NCI-H187 treated with DMSO at 0.1 percent for 48 hours (cell line): Measurements from ENCODE around the gene MAST4.

Source experiments
- DNase-seq: peaks from one replicate; lab custom pipeline; 2025; lab: John Stamatoyannopoulos, UW

Gene MAST4

DNA sequence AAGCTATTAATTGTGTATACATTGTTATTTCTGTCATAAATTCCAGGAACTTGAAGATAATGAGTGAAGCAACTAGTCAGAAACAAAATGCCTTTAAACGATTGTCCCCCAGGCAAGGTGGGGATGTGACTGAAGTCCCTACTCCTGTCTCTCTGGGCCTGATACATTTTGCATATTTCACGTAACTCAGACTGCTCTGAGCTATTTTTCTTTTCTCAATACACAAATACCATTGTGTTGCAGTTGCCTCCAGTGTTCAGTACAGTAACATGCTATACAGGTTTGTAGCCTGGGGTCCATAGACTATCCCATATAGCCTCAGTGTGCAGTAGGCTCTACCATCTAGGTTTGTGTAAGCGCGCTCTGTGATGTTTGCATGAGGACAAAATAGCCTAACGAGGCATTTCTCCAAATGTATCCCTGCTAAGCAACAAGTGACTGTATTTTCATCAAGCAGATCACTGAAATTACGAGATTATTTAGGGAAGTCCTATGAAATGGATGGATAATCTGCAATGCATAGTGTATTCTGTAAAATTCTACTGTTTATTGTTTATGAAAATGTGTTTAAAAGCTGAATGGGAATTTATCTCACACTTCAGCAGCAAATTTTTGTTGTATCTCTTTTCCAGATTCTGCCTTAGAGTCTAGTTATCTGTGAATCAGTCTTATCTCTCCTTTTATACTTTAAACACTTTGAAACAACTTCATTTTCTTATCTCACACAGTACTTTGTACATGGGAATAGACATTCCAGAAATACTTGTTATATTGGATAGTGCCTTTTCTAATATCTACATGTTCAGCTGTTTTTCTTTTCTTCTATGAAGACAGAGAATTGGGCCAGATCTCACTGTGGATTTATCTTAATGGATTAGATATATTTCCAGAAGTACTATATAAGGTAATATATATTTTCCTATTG, 449.9 kb downstream of the MAST4 start:
- no peak for DNase-seq

- no peak for DNase-seq
These were observed 451.0 kb downstream of the MAST4 start for GRCh38 chr5:67047160-67047559.

GRCh38 chr5:67047616-67048015, 451.4 kb downstream of the MAST4 start:
- DNase-seq, result no peak

- DNase-seq, result no peak
These were observed 453.9 kb downstream of the MAST4 start for GRCh38 chr5:67050125-67050524.

DNA sequence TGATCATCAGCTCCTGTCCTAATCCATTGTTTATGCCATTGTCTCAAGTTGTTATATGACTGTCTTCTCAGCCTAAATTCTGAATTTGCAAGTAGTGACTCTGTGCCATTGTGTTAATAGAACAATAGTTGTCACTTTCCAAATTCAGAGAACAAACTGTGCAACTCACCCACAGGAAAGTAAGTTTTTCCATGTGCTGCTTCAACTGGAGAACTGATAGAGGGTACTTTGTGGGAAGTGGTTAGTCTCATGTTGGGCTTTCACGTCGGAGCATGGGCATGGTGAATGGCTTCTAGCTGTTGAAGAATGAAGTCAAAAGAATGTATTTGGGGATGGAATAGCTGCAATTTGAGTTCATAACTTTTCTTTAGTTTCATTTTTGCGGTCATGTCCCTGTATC, 454.4 kb downstream of the MAST4 start:
- no peak for DNase-seq

DNA sequence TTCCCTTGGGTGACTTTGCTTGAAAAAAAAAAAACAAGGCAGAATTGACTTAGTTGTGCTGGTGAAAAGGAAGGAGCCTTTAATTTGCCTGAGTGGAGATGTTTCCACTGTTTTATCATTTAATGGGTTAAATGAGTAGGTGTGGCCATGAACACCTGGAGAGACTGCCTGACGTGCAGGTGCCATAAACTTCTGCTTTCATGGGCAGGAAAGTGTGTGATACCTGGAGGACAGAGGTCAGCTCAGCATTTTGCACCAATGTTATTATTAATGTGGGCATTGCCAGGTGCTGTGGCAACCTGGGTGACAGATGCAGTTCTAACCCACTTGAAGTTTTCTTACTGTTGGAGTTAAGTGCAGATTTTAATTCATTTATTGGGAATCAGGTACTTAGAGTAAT, 455.0 kb downstream of the MAST4 start:
- DNase-seq, result no peak

GRCh38 chr5:67052034-67052433, 455.8 kb downstream of the MAST4 start:
- DNase-seq, result no peak

DNA sequence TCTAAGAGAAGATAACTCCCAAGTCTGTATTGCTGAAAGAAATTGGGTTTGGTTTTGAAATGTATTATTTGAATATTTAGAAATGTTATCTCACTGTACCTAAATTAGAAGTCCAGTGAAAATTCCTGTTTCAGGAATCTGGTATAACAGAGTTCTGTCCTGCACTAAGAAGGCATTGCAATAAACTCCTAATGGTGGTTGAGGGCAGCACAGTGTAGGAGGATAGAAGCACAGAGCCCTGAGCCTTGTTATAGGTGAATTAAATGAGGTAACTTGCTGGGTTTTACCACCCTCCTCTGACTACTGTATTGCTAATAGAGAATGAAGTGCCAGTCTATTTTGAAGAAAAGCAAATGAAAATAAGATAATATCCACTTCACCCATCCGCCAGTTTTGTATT, 457.0 kb downstream of the MAST4 start:
- no peak for DNase-seq

GRCh38 chr5:67058998-67059743, 463.0 kb downstream of the MAST4 start:
- no peak for DNase-seq

GRCh38 chr5:67059744-67060490, 463.7 kb downstream of the MAST4 start:
- DNase-seq, result no peak

DNA sequence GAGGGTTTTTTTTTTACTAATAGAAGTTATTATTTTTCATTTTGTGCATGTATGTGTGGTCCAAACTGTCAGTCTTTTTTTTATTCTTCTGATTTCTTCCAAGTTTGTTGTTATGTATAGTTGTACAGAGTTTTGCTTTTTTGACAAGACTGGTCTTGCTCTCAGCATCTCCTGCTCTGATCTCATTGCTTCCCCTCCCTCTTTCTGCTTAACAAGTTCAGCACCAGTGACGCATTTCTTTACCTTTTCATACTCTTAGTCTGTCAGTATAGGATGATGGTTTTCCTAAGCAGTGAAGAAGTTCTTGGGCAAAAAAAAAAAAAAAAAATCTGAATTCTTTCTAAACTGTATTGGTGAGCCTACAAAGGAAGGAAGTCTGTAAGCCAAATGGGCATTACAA, 465.3 kb downstream of the MAST4 start:
- DNase-seq, result no peak

DNA sequence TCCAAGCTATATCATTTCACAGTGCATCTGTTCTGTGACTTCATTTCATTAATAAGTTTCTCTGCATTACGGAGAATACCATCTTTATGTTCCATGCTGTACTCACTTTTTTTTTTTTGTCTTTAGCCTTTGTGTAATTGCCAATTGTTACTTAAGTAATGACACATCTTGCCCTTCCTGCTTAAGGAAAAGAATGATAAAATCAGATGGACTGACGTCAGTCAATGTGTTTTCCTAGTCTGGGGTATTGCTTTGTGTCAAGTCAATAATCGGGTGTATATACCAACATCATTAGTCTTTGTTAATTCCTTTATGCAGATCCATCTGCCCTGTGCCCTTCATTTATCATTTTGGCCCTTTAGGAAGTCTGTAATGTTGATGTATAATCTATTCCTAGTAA, 466.9 kb downstream of the MAST4 start:
- DNase-seq, result no peak

DNA sequence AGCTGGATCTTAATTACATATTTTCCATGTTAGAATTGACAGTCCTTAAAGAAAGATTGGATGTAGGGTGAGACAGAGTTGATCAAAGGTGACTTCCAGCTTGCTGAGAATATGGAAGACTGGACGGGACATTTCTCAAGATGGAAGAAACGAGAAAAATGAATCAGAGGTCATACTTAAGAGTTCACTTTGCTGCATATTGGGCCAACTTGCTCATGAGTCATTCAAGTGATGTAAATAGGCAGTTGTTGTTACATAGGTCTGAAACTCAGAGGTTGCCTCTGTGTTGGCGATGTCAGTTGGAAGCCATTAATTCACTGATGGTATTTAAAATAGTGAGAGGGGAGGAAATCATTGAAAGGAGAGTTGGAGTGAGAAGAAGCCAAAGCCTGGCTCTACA, 467.6 kb downstream of the MAST4 start:
- no peak for DNase-seq

DNA sequence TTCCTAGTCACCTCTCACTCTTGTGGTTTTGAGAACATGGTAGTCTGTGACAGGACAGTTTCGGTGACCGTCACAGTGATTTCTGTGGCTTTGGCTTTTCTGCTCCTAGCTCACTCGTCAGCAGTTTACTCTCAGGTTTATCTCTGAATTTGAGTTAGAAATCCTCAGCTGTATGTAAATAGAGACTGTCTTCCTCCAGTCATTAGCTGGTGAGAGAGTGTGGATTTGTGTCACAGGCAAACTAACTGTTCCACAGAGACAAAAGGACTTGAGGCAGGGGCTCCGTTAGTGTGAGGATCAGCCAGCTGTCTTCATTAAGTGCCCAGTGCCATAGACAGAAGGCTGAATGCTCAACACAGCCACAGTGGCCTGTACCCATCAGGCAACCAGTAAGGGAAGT, 469.0 kb downstream of the MAST4 start:
- DNase-seq, result peak; percentile 51

GRCh38 chr5:67065696-67066095, 469.5 kb downstream of the MAST4 start:
- DNase-seq, result no peak

- no peak for DNase-seq
These were observed 470.6 kb downstream of the MAST4 start for GRCh38 chr5:67066815-67067214.

DNA sequence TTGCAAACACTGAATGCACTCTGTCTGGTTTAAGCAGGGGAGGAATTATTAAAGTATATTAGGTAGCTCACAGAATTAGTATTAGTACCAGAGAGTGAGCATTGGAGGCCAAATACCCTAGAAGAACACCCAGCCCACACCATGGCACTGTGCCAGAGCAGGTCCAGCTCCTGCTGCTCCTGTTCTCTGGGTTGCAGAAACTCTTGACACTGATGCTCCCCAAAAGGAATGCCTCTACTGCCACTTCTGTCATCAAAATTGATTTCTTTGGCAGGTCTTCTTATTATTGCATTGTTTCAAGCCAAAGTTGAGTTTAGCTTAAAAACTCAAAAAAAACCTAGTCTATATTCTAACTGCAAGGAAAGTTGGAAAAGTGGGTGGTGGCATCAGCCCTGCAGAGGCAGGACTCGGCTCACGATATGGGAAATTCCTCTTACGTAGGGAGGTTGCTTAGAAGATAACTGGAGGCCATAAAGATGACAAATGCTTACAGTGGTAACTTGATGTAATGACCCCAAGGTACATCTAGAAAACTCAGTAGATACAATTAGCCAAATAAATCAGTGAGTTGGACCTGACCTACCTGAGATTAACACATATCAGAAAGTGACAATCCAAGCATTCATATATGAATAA, 477.0 kb downstream of the MAST4 start:
- no peak for DNase-seq

GRCh38 chr5:67077296-67077695, 481.1 kb downstream of the MAST4 start:
- DNase-seq, result peak; percentile 23

GRCh38 chr5:67081261-67081660, 485.1 kb downstream of the MAST4 start:
- DNase-seq, result no peak

DNA sequence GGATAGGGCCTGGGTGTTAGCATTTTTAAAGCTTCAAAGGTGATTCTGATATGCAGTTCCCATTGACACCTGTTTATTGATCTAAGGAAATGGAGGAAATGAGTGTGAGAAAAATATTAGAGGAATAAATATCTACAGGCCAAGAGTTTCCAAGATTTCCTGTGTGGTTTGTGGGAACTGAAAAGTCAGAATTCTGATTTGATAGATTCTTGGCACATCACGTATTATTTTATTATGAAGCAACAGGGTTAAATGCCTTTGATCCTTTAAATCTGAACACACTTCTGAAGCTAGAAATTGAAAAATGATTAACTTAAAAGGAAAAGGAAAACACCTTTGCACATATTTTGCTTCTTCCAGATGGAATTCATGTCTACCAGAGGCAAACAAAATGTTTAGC, 486.7 kb downstream of the MAST4 start:
- no peak for DNase-seq

DNA sequence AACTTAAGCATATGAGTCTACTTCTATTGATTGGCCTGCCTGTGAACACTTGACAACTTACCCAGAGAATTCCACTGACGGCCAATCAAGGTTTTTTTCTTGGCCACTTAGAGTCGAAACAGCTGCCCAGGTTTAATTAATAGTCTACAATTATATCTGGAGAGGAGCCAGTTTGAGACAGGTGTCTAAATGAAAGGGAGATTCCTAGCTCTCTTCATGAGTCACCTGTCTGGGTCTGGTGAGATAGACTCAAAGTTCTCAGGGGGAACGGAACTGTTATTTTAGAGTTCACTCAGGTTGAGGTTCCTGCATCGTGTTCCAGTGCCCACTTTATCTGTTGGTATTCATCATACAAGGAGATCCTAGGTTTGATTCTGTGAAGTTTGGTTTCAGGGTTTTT, 489.4 kb downstream of the MAST4 start:
- DNase-seq, result no peak

GRCh38 chr5:67089200-67089725, 493.1 kb downstream of the MAST4 start:
- no peak for DNase-seq
